ENCODE data around the gene VAMP1.

GRCh38 chr12:6438345-6438744 is 32.1 kb downstream of the VAMP1 start:
- TF ChIP-seq, protein P1, sequence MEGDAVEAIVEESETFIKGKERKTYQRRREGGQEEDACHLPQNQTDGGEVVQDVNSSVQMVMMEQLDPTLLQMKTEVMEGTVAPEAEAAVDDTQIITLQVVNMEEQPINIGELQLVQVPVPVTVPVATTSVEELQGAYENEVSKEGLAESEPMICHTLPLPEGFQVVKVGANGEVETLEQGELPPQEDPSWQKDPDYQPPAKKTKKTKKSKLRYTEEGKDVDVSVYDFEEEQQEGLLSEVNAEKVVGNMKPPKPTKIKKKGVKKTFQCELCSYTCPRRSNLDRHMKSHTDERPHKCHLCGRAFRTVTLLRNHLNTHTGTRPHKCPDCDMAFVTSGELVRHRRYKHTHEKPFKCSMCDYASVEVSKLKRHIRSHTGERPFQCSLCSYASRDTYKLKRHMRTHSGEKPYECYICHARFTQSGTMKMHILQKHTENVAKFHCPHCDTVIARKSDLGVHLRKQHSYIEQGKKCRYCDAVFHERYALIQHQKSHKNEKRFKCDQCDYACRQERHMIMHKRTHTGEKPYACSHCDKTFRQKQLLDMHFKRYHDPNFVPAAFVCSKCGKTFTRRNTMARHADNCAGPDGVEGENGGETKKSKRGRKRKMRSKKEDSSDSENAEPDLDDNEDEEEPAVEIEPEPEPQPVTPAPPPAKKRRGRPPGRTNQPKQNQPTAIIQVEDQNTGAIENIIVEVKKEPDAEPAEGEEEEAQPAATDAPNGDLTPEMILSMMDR (IDR thresholded peaks at IDR 0.05; ENCODE audit: low read depth, low read length), result no peak
- TF ChIP-seq EZH2phosphoT487 (IDR thresholded peaks at IDR 0.05; ENCODE audit: low read depth), result no peak

Measured in OCI-LY3 (cell line).